HepG2 (cell line): ENCODE data around the gene DNAJA3. TPM values are rescaled to one million over a fixed set of nuclear protein-coding genes. Genes with fewer than 3 reads are reported as not detected.

Experiments
- CBX5 ChIP-seq: sonication (generic); formaldehyde crosslinking; IDR thresholded peaks from 2 replicates; pipeline ENCODE4 v1.4.0; 2020; ENCODE audit warnings: missing genetic modification reagents, borderline replicate concordance
- DR1 ChIP-seq: sonication (generic); formaldehyde crosslinking; IDR thresholded peaks from 2 replicates; pipeline ENCODE4 v1.8.0; 2021; ENCODE audit warnings: mild to moderate bottlenecking, missing genetic modification reagents, inconsistent platforms
- NAIF1 ChIP-seq: sonication (generic); formaldehyde crosslinking; IDR thresholded peaks from 2 replicates; pipeline ENCODE4 v1.5.0; 2020; ENCODE audit warnings: mild to moderate bottlenecking, missing genetic modification reagents, borderline replicate concordance
- NFAT5 ChIP-seq: sonication (generic); formaldehyde crosslinking; IDR thresholded peaks from 2 replicates; pipeline ENCODE4 v1.4.0; 2020; ENCODE audit warnings: missing genetic modification reagents
- PLRG1 ChIP-seq: fragments of 450-650 bp; conservative IDR thresholded peaks from 2 replicates; pipeline ENCODE4 v1.6.1; 2016
- SYNCRIP ChIP-seq: fragments of 200-400 bp; formaldehyde crosslinking; IDR thresholded peaks from 2 replicates; pipeline ENCODE4 v1.6.1; 2018; ENCODE audit warnings: mild to moderate bottlenecking, low read depth, low read length; ENCODE audit not compliant: insufficient read depth
- ZBTB10 ChIP-seq: sonication (generic); formaldehyde crosslinking; IDR thresholded peaks from 2 replicates; pipeline ENCODE4 v1.4.0; 2020; ENCODE audit warnings: missing genetic modification reagents, borderline replicate concordance
- ZNF790 ChIP-seq: sonication (generic); formaldehyde crosslinking; IDR thresholded peaks from 2 replicates; pipeline ENCODE4 v1.8.0; 2022; ENCODE audit warnings: missing genetic modification reagents, mild to moderate bottlenecking, borderline replicate concordance
- ZSCAN9 ChIP-seq: IDR thresholded peaks from 2 replicates; pipeline ENCODE4 v1.6.1; 2016; ENCODE audit warnings: borderline replicate concordance
- polyA plus RNA-seq, 8 experiments: library from polyadenylated mRNA; depleted of rRNA in 3 of 8; stranded (reverse) in 7 of 8; unstranded in 1 of 8; fragments of >200 nt; fragmentation: Illumina TruSeq in 4 of 8; extraction: Trizol in 4 of 8; gene quantifications; 2 replicates each; pipeline versions ENCODE4 v1.2.1 to v1.2.3, GENCODE V29; 2011 to 2016; ENCODE audit warnings: low read depth in 4 of 8, missing spikeins in 1 of 8, mixed read lengths in 1 of 8; ENCODE audit not compliant: insufficient read depth in 1 of 8
- total RNA-seq, 5 experiments: library from RNA; depleted of rRNA; stranded (reverse); fragments of >200 nt; fragmentation: Illumina TruSeq; extraction: Trizol; gene quantifications; 2 replicates each; pipeline ENCODE4 v1.2.3, GENCODE V29; 2016; ENCODE audit warnings: low read depth in 1 of 5
- TF ChIP-seq, protein P1 (sequence below): sonication (generic); formaldehyde crosslinking; IDR thresholded peaks from 2 replicates; pipeline ENCODE4 v1.5.1; 2020; ENCODE audit warnings: mild to moderate bottlenecking, missing genetic modification reagents
- TF ChIP-seq, protein P2 (sequence below): sonication (generic); formaldehyde crosslinking; IDR thresholded peaks from 2 replicates; pipeline ENCODE4 v1.4.0; 2020; ENCODE audit warnings: mild to moderate bottlenecking, missing genetic modification reagents
- TF ChIP-seq, protein P3 (sequence below): sonication (generic); formaldehyde crosslinking; IDR thresholded peaks from 2 replicates; pipeline ENCODE4 v1.5.1; 2020; ENCODE audit warnings: missing genetic modification reagents, mild to moderate bottlenecking, borderline replicate concordance

Gene DNAJA3
- total and polyA plus RNA-seq, 2 of the 13 experiments (the other 11 are each of a cell fraction or from before 2014, with no cell fraction given), result 77.0 to 83.3 TPM

- TF ChIP-seq, protein P1, sequence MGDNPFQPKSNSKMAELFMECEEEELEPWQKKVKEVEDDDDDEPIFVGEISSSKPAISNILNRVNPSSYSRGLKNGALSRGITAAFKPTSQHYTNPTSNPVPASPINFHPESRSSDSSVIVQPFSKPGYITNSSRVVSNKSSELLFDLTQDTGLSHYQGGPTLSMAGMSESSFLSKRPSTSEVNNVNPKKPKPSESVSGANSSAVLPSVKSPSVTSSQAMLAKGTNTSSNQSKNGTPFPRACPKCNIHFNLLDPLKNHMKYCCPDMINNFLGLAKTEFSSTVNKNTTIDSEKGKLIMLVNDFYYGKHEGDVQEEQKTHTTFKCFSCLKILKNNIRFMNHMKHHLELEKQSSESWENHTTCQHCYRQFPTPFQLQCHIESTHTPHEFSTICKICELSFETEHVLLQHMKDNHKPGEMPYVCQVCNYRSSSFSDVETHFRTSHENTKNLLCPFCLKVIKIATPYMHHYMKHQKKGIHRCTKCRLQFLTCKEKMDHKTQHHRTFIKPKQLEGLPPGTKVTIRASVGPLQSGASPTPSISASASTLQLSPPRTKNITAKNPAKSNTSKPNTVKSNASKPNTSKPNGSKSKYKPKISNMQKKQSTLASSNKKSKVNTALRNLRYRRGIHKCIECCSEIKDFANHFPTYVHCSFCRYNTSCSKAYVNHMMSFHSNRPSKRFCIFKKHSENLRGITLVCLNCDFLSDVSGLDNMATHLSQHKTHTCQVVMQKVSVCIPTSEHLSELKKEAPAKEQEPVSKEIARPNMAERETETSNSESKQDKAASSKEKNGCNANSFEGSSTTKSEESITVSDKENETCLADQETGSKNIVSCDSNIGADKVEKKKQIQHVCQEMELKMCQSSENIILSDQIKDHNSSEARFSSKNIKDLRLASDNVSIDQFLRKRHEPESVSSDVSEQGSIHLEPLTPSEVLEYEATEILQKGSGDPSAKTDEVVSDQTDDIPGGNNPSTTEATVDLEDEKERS (CRISPR knock-in tag), result 0 out of 2 replicates have a peak, but pooled peaks have one; percentile 27
- TF ChIP-seq, protein P2, sequence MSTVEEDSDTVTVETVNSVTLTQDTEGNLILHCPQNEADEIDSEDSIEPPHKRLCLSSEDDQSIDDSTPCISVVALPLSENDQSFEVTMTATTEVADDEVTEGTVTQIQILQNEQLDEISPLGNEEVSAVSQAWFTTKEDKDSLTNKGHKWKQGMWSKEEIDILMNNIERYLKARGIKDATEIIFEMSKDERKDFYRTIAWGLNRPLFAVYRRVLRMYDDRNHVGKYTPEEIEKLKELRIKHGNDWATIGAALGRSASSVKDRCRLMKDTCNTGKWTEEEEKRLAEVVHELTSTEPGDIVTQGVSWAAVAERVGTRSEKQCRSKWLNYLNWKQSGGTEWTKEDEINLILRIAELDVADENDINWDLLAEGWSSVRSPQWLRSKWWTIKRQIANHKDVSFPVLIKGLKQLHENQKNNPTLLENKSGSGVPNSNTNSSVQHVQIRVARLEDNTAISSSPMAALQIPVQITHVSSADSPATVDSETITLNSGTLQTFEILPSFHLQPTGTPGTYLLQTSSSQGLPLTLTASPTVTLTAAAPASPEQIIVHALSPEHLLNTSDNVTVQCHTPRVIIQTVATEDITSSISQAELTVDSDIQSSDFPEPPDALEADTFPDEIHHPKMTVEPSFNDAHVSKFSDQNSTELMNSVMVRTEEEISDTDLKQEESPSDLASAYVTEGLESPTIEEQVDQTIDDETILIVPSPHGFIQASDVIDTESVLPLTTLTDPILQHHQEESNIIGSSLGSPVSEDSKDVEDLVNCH (CRISPR knock-in tag), result no peak
- TF ChIP-seq NFAT5 (CRISPR knock-in tag) (no peak), ZSCAN9 (no peak), NAIF1 (no peak), ZBTB10 (CRISPR knock-in tag) (no peak), SYNCRIP (no peak), CBX5 (CRISPR knock-in tag) (peak; percentile 24; the same call in 1 of the 2 replicates), PLRG1 (no peak), ZNF790 (CRISPR knock-in tag) (no peak), DR1 (CRISPR knock-in tag) (no peak)
- TF ChIP-seq, protein P3, sequence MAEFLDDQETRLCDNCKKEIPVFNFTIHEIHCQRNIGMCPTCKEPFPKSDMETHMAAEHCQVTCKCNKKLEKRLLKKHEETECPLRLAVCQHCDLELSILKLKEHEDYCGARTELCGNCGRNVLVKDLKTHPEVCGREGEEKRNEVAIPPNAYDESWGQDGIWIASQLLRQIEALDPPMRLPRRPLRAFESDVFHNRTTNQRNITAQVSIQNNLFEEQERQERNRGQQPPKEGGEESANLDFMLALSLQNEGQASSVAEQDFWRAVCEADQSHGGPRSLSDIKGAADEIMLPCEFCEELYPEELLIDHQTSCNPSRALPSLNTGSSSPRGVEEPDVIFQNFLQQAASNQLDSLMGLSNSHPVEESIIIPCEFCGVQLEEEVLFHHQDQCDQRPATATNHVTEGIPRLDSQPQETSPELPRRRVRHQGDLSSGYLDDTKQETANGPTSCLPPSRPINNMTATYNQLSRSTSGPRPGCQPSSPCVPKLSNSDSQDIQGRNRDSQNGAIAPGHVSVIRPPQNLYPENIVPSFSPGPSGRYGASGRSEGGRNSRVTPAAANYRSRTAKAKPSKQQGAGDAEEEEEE (CRISPR knock-in tag), result no peak
Measured at GRCh38 chr16:4402439-4403132, 23.1 kb upstream of the DNAJA3 start (continued).
